ENCODE data around the gene KRTAP5-1.
A peak's percentile ranks its signal among the peaks of the same experiment; 100 is the strongest.

The KRTAP5-1 gene

GRCh38 chr11:1572197-1573076 is 12.6 kb downstream of the KRTAP5-1 start, which contains the start of gene DUSP8:
DUSP8 (minus strand) TSS chr11:1572271; CDS start chr11:1565826, 6,445 bp downstream.
- Mint-ChIP-seq H3K4me3 (peak within 1 kb of the TSS; percentile 55), H3K36me3 (ENCODE audit: low read depth) (no peaks in the 10 kb centered on the region), H3K27ac (no peak within 1 kb of the TSS), H3K9me3 (no peaks in the 10 kb centered on the region), H3K27me3 (peaks cover 78% of the 10 kb centered on the region), H3K4me1 (ENCODE audit: low read depth) (peaks cover 10% of the 10 kb centered on the region)
- intact Hi-C loops (cut with micrococcal nuclease): no loop called here

- no peak overlapping the region for H3K27ac Mint-ChIP-seq
- H3K4me1 Mint-ChIP-seq (ENCODE audit: low read depth): peaks cover 10% of the 10 kb centered on the region
- no peak overlapping the region for H3K4me3 Mint-ChIP-seq
- H3K9me3 Mint-ChIP-seq: no peaks in the 10 kb centered on the region
- H3K27me3 Mint-ChIP-seq: peaks cover 80% of the 10 kb centered on the region
- intact Hi-C loops (cut with micrococcal nuclease): no loop called here
- no peaks in the 10 kb centered on the region for H3K36me3 Mint-ChIP-seq (ENCODE audit: low read depth)
Observed at GRCh38 chr11:1571760-1572196, 13.3 kb downstream of the KRTAP5-1 start.

GRCh38 chr11:1570896-1571759 is 14.0 kb downstream of the KRTAP5-1 start:
- intact Hi-C loops (cut with micrococcal nuclease): no loop called here
- Mint-ChIP-seq H3K27me3 (peaks cover 79% of the 10 kb centered on the region), H3K4me3 (peak overlapping the region; percentile 45), H3K36me3 (ENCODE audit: low read depth) (no peaks in the 10 kb centered on the region), H3K27ac (no peak overlapping the region), H3K4me1 (ENCODE audit: low read depth) (peaks cover 10% of the 10 kb centered on the region), H3K9me3 (no peaks in the 10 kb centered on the region)

GRCh38 chr11:1570531-1570895 is 14.6 kb downstream of the KRTAP5-1 start:
- Mint-ChIP-seq H3K4me3 (no peak overlapping the region), H3K27ac (no peak overlapping the region), H3K4me1 (ENCODE audit: low read depth) (peaks cover 10% of the 10 kb centered on the region), H3K9me3 (no peaks in the 10 kb centered on the region), H3K36me3 (ENCODE audit: low read depth) (no peaks in the 10 kb centered on the region), H3K27me3 (peaks cover 79% of the 10 kb centered on the region)
- intact Hi-C loops (cut with micrococcal nuclease): no loop called here

GRCh38 chr11:1570001-1570453 is 15.1 kb downstream of the KRTAP5-1 start:
- no peak overlapping the region for H3K4me3 Mint-ChIP-seq
- H3K36me3 Mint-ChIP-seq (ENCODE audit: low read depth): no peaks in the 10 kb centered on the region
- H3K27ac Mint-ChIP-seq: no peak overlapping the region
- H3K27me3 Mint-ChIP-seq: peaks cover 79% of the 10 kb centered on the region
- H3K9me3 Mint-ChIP-seq: no peaks in the 10 kb centered on the region
- H3K4me1 Mint-ChIP-seq (ENCODE audit: low read depth): peaks cover 10% of the 10 kb centered on the region
- intact Hi-C loops (cut with micrococcal nuclease): no loop called here

- Mint-ChIP-seq H3K4me1 (ENCODE audit: low read depth) (peaks cover 10% of the 10 kb centered on the region), H3K36me3 (ENCODE audit: low read depth) (no peaks in the 10 kb centered on the region), H3K27me3 (peaks cover 77% of the 10 kb centered on the region), H3K27ac (no peak overlapping the region), H3K4me3 (no peak overlapping the region), H3K9me3 (no peaks in the 10 kb centered on the region)
- intact Hi-C loops (cut with micrococcal nuclease): no loop called here
Observed at GRCh38 chr11:1569251-1569780, 15.8 kb downstream of the KRTAP5-1 start.

- Mint-ChIP-seq H3K36me3 (ENCODE audit: low read depth) (no peaks in the 10 kb centered on the region), H3K9me3 (no peaks in the 10 kb centered on the region), H3K27me3 (peaks cover 77% of the 10 kb centered on the region), H3K27ac (no peak overlapping the region), H3K4me3 (no peak overlapping the region), H3K4me1 (ENCODE audit: low read depth) (peaks cover 2% of the 10 kb centered on the region)
- intact Hi-C loops (cut with micrococcal nuclease): no loop called here
Observed at GRCh38 chr11:1568441-1568911, 16.6 kb downstream of the KRTAP5-1 start.

- Mint-ChIP-seq H3K4me1 (ENCODE audit: low read depth) (no peaks in the 10 kb centered on the region), H3K9me3 (no peaks in the 10 kb centered on the region), H3K27ac (no peak overlapping the region), H3K36me3 (ENCODE audit: low read depth) (no peaks in the 10 kb centered on the region), H3K27me3 (peaks cover 75% of the 10 kb centered on the region), H3K4me3 (no peak overlapping the region)
- intact Hi-C loops (cut with micrococcal nuclease): no loop called here
Observed at GRCh38 chr11:1567721-1568100, 17.4 kb downstream of the KRTAP5-1 start.

GRCh38 chr11:1567052-1567720 is 17.9 kb downstream of the KRTAP5-1 start:
- Mint-ChIP-seq H3K36me3 (ENCODE audit: low read depth) (no peaks in the 10 kb centered on the region), H3K9me3 (no peaks in the 10 kb centered on the region), H3K27me3 (peaks cover 73% of the 10 kb centered on the region), H3K4me3 (no peak overlapping the region), H3K4me1 (ENCODE audit: low read depth) (no peaks in the 10 kb centered on the region), H3K27ac (no peak overlapping the region)
- intact Hi-C loops (cut with micrococcal nuclease): no loop called here

- no peak overlapping the region for H3K27ac Mint-ChIP-seq
- H3K27me3 Mint-ChIP-seq: peaks cover 75% of the 10 kb centered on the region
- H3K4me3 Mint-ChIP-seq: no peak overlapping the region
- no peaks in the 10 kb centered on the region for H3K4me1 Mint-ChIP-seq (ENCODE audit: low read depth)
- H3K36me3 Mint-ChIP-seq (ENCODE audit: low read depth): no peaks in the 10 kb centered on the region
- no peaks in the 10 kb centered on the region for H3K9me3 Mint-ChIP-seq
- intact Hi-C loops (cut with micrococcal nuclease): no loop called here
Observed at GRCh38 chr11:1566381-1567051, 18.6 kb downstream of the KRTAP5-1 start.

- no peaks in the 10 kb centered on the region for H3K4me1 Mint-ChIP-seq (ENCODE audit: low read depth)
- intact Hi-C loops (cut with micrococcal nuclease): no loop called here
- H3K4me3 Mint-ChIP-seq: no peak overlapping the region
- H3K9me3 Mint-ChIP-seq: no peaks in the 10 kb centered on the region
- H3K27ac Mint-ChIP-seq: no peak overlapping the region
- H3K27me3 Mint-ChIP-seq: peaks cover 76% of the 10 kb centered on the region
- H3K36me3 Mint-ChIP-seq (ENCODE audit: low read depth): no peaks in the 10 kb centered on the region
Observed at GRCh38 chr11:1565904-1566247, 19.2 kb downstream of the KRTAP5-1 start.

GRCh38 chr11:1565173-1565903 is 19.7 kb downstream of the KRTAP5-1 start:
- no peak overlapping the region for H3K4me3 Mint-ChIP-seq
- H3K27me3 Mint-ChIP-seq: peaks cover 76% of the 10 kb centered on the region
- intact Hi-C loops (cut with micrococcal nuclease): no loop called here
- H3K36me3 Mint-ChIP-seq (ENCODE audit: low read depth): no peaks in the 10 kb centered on the region
- H3K9me3 Mint-ChIP-seq: no peaks in the 10 kb centered on the region
- H3K27ac Mint-ChIP-seq: no peak overlapping the region
- H3K4me1 Mint-ChIP-seq (ENCODE audit: low read depth): no peaks in the 10 kb centered on the region

All from dendritic cell treated with granulocyte-macrophage colony-stimulating factor and Interleukin-4, amounts not matched to agents 40 ng/mL and 50 ng/mL, for 4 days (primary cell).